NB4 (cell line): ENCODE measurements around the gene RBPMS2.

ENCODE experiments used
- MAX ChIP-seq: IDR thresholded peaks from 2 replicates; pipeline ENCODE4 v1.6.1; 2011; ENCODE audit warnings: low read depth, low read length
- MYC ChIP-seq: IDR thresholded peaks from 2 replicates; pipeline ENCODE4 v1.6.1; 2011; ENCODE audit warnings: low read depth, low read length

DNA sequence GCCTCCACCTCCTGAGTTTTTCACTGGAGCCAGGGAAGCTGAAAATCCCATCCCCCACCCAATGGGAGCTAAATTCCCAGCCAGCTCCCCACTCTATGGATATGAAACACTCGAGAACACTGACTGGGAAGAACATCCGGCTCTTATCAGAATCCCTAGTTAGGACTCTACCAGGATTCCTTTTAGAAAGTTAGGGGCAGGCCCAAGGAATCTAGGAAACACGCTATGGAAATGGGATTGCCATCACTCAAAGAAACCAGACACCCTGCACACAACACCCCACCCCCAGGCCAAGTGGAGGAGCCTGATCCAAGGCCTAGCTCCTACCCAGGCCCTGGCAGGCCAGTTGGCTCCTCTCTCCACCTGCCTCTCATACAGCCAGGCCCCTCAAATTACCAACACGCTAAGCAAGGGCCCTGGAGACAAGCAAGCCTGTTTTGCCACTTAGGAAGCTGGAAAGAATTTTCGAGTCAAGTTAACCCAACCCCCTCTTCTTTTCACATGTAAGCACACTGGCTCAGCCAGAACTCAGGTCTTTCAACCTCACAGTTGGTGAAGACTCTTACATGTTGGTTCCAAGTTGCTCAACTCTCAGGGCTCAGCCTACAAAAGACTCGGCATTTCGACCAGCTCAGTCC, 75.5 kb downstream of the RBPMS2 start:
- no peak for TF ChIP-seq MYC
- TF ChIP-seq MAX: no peak
